ENCODE measurements around the gene SERINC5.

GRCh38 chr5:80069918-80070318, 185.9 kb downstream of the SERINC5 start:
- TF ChIP-seq, protein P1, sequence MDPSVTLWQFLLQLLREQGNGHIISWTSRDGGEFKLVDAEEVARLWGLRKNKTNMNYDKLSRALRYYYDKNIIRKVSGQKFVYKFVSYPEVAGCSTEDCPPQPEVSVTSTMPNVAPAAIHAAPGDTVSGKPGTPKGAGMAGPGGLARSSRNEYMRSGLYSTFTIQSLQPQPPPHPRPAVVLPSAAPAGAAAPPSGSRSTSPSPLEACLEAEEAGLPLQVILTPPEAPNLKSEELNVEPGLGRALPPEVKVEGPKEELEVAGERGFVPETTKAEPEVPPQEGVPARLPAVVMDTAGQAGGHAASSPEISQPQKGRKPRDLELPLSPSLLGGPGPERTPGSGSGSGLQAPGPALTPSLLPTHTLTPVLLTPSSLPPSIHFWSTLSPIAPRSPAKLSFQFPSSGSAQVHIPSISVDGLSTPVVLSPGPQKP (IDR thresholded peaks at IDR 0.05; ENCODE audit: borderline replicate concordance, low read depth, low read length): no peak
- TF ChIP-seq FOS (IDR thresholded peaks at IDR 0.05; ENCODE audit: low read depth, low read length) (no peak), CTCF (conservative IDR thresholded peaks at IDR 0.05; ENCODE audit: low read depth, low read length) (no peak), RAD21 (IDR thresholded peaks at IDR 0.05; ENCODE audit: low read length) (no peak), POLR2A (IDR thresholded peaks at IDR 0.05; ENCODE audit: low read depth, low read length) (no peak)
- TF ChIP-seq, protein P2, sequence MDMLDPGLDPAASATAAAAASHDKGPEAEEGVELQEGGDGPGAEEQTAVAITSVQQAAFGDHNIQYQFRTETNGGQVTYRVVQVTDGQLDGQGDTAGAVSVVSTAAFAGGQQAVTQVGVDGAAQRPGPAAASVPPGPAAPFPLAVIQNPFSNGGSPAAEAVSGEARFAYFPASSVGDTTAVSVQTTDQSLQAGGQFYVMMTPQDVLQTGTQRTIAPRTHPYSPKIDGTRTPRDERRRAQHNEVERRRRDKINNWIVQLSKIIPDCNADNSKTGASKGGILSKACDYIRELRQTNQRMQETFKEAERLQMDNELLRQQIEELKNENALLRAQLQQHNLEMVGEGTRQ (IDR thresholded peaks at IDR 0.05; ENCODE audit: low read depth, low read length): no peak
